SKM-1 (cell line): Measurements from ENCODE around the gene BID.
"Not testable (repeated sequence)": the region's sequence is repeated elsewhere in the genome, so short reads cannot be mapped to it uniquely, and the experiment has no call there.

Experiments used
- DNase-seq: peaks from one replicate; lab custom pipeline; 2025; ENCODE audit not compliant: unreplicated experiment; lab: John Stamatoyannopoulos, UW

The BID gene

GRCh38 chr22:17770180-17771077 lies 3.8 kb downstream of the BID start:
- DNase-seq: no peak

GRCh38 chr22:17769716-17770082 lies 4.6 kb downstream of the BID start:
- DNase-seq: no peak

- no peak for DNase-seq
Observed at GRCh38 chr22:17769013-17769715, 5.1 kb downstream of the BID start.

- no peak for DNase-seq
Observed at GRCh38 chr22:17767233-17768065, 6.8 kb downstream of the BID start.

GRCh38 chr22:17764852-17765251 lies 9.4 kb downstream of the BID start:
- DNase-seq: not testable (repeated sequence)

GRCh38 chr22:17764036-17764435 lies 10.2 kb downstream of the BID start:
- no peak for DNase-seq

- not testable (repeated sequence) for DNase-seq
Observed at GRCh38 chr22:17763442-17763841, 10.8 kb downstream of the BID start.

GRCh38 chr22:17761138-17761488 lies 13.2 kb downstream of the BID start:
- no peak for DNase-seq

- no peak for DNase-seq
Observed at GRCh38 chr22:17754233-17754925, 19.9 kb downstream of the BID start.

GRCh38 chr22:17753401-17753989 lies 20.8 kb downstream of the BID start:
- DNase-seq: no peak

- no peak for DNase-seq
Observed at GRCh38 chr22:17751596-17751995, 22.7 kb downstream of the BID start.

GRCh38 chr22:17749605-17750395 lies 24.5 kb downstream of the BID start:
- DNase-seq: no peak

- no peak for DNase-seq
Observed at GRCh38 chr22:17748555-17749353, 25.5 kb downstream of the BID start.

- no peak for DNase-seq
Observed at GRCh38 chr22:17746916-17747315, 27.4 kb downstream of the BID start.

GRCh38 chr22:17744430-17744829 lies 29.8 kb downstream of the BID start:
- DNase-seq: no peak

GRCh38 chr22:17743661-17744411 lies 30.4 kb downstream of the BID start:
- no peak for DNase-seq

- DNase-seq: peak; percentile 22
Observed at GRCh38 chr22:17742527-17742902, 31.8 kb downstream of the BID start.

- no peak for DNase-seq
Observed at GRCh38 chr22:17741866-17742526, 32.3 kb downstream of the BID start.
